ENCODE data around the gene C10orf90. TPM values are rescaled to one million over a fixed set of nuclear protein-coding genes. Genes with fewer than 3 reads are reported as not detected.

Gene C10orf90
- total and polyA plus RNA-seq, 2 of the 8 experiments (the other 6 are each of a cell fraction or from before 2014, with no cell fraction given) = 0.21 TPM; not detected in 1

- no peak overlapping the region for H2AFZ ChIP-seq (ENCODE audit: low read length)
- POLR2A ChIA-PET (ENCODE audit: partially characterized antibody) = no interaction called here
- no peaks in the 10 kb centered on the region for H3K27me3 ChIP-seq (replicated peaks in 1 of 4; ENCODE audit: control insufficient read depth in 3 of 4, extremely low read depth in 1 of 4, insufficient read depth in 3 of 4, low read length in 3 of 4)
- peaks cover 0 to 8% (median 6%) of the 10 kb centered on the region in 4 experiments; a peak in 5 of 7 replicates for H3K4me1 ChIP-seq (replicated peaks in 1 of 4; ENCODE audit: control insufficient read depth in 3 of 4, insufficient read depth in 4 of 4, low read length in 3 of 4)
- CTCF ChIA-PET (ENCODE audit: partially characterized antibody) = interaction anchor here (1.0 kb wide), 2 partner anchors 14 to 24 kb away, joined by 3 to 5 read pairs; no protein-coding TSS in a partner anchor
- H3K4me3 ChIP-seq (ENCODE audit: extremely low read depth in 1 of 4, insufficient read depth in 2 of 4, low read depth in 3 of 4, low read length in 4 of 4) = no peak overlapping the region
- H3K23me2 ChIP-seq (ENCODE audit: low read depth, low read length) = 0 out of 2 replicates have a peak, but pooled peaks cover 2% of the 10 kb centered on the region
- H3K4me2 ChIP-seq (ENCODE audit: insufficient read depth in 1 of 2, low read depth in 2 of 2, low read length in 2 of 2) = no peak overlapping the region
- H3K18ac ChIP-seq (ENCODE audit: extremely low read depth, low read length) = no peak overlapping the region
- no peaks in the 10 kb centered on the region for H3K36me3 ChIP-seq (ENCODE audit: control insufficient read depth in 2 of 4, insufficient read depth in 4 of 4, low read length in 3 of 4)
- H4K91ac ChIP-seq (replicated peaks; ENCODE audit: insufficient read length, low read length) = no peak overlapping the region
- no peak for DNase-seq (ENCODE audit: low read depth in 1 of 2, low spot score in 2 of 2)
- no peaks in the 10 kb centered on the region for H4K20me1 ChIP-seq (replicated peaks in 1 of 2; ENCODE audit: control insufficient read depth in 1 of 2, insufficient read depth in 2 of 2, low read length in 2 of 2)
- no peak overlapping the region for H2AK5ac ChIP-seq (ENCODE audit: low read depth, low read length)
- H4K5ac ChIP-seq (ENCODE audit: insufficient read length, low read depth, low read length) = no peak overlapping the region
- H3K56ac ChIP-seq (replicated peaks; ENCODE audit: insufficient read length, low read depth, low read length) = no peak overlapping the region
- no peak overlapping the region for H2BK12ac ChIP-seq (ENCODE audit: low read depth, low read length)
- no peaks in the 10 kb centered on the region for H3K79me1 ChIP-seq (ENCODE audit: low read depth, low read length)
- H2BK5ac ChIP-seq (ENCODE audit: low read depth, low read length) = no peak overlapping the region
- 78% methylated on average over 3 of the region's 3 CpGs; no CpG with 5 or more reads in 1 of the 2 experiments for WGBS, 2 experiments (ENCODE audit: extremely low coverage in 1 of 2, insufficient coverage in 1 of 2, insufficient read length in 1 of 2, insufficient replicate concordance in 2 of 2, low coverage in 1 of 2, low lambda C conversion rate in 2 of 2, missing lambda C conversion rate in 1 of 2)
- no peak overlapping the region for H3K9ac ChIP-seq (replicated peaks in 1 of 4; ENCODE audit: extremely low read depth in 1 of 4, low read depth in 3 of 4, low read length in 3 of 4)
- no peak overlapping the region for H3K4ac ChIP-seq (replicated peaks; ENCODE audit: insufficient read length, low read depth, low read length)
- no peak overlapping the region for H3K14ac ChIP-seq (ENCODE audit: insufficient read length)
- H3K79me2 ChIP-seq (ENCODE audit: control insufficient read depth in 1 of 2, insufficient read depth in 2 of 2, low read length in 2 of 2) = no peaks in the 10 kb centered on the region
- no peak overlapping the region for H3K23ac ChIP-seq (ENCODE audit: insufficient read length)
- no peak overlapping the region for H2BK15ac ChIP-seq (ENCODE audit: low read length)
- H3K9me3 ChIP-seq (ENCODE audit: insufficient read depth in 2 of 2, low read depth in 1 of 2, low read length in 1 of 2) = no peaks in the 10 kb centered on the region
- FAIRE-seq = no peak
- H2BK20ac ChIP-seq (ENCODE audit: low read length) = 0 out of 2 replicates have a peak overlapping the region, but pooled peaks have one; percentile 23
- TF ChIP-seq YY1 (IDR thresholded peaks at IDR 0.05; ENCODE audit: low read depth, low read length) = no peak
- TF ChIP-seq ASH2L (IDR thresholded peaks at IDR 0.05; ENCODE audit: low read length) = no peak
- TF ChIP-seq HDAC6 (IDR thresholded peaks at IDR 0.05; ENCODE audit: low read depth, low read length) = no peak
- no peak for TF ChIP-seq POLR2A (IDR thresholded peaks at IDR 0.05; ENCODE audit: control extremely low read depth in 1 of 2, low read depth in 2 of 2, low read length in 2 of 2)
- TF ChIP-seq TCF12 (IDR thresholded peaks at IDR 0.05; ENCODE audit: low read depth, low read length) = no peak
- TF ChIP-seq RNF2 (IDR thresholded peaks at IDR 0.05; ENCODE audit: borderline replicate concordance, low read depth, low read length, missing control alignments, poor library complexity, severe bottlenecking) = no peak
- no peak for TF ChIP-seq ZNF274 (IDR thresholded peaks at IDR 0.05; ENCODE audit: borderline replicate concordance, extremely low read depth, low read length)
- no peak for TF ChIP-seq JUND (IDR thresholded peaks at IDR 0.05; ENCODE audit: low read length)
- TF ChIP-seq POLR2AphosphoS5 (IDR thresholded peaks at IDR 0.05; ENCODE audit: low read depth, low read length) = no peak
- no peak for TF ChIP-seq CTBP2 (IDR thresholded peaks at IDR 0.05; ENCODE audit: borderline replicate concordance, insufficient read depth, insufficient read length, low read length)
- no peak for TF ChIP-seq FOSL1 (IDR thresholded peaks at IDR 0.05; ENCODE audit: insufficient read depth, low read depth, low read length)
- TF ChIP-seq RAD21 (IDR thresholded peaks at IDR 0.05 in 1 of 2, conservative IDR thresholded peaks at IDR 0.05 in 1 of 2; ENCODE audit: low read depth in 2 of 2, low read length in 2 of 2) = no peak
- no peak overlapping the region for H3K27ac ChIP-seq (ENCODE audit: low read depth, low read length)
- no peak overlapping the region for H2BK120ac ChIP-seq (replicated peaks; ENCODE audit: low read depth, low read length)
- H4K8ac ChIP-seq (ENCODE audit: extremely low read depth, insufficient read depth, low read length) = no peak overlapping the region
Observed at GRCh38 chr10:126584836-126585235, 85.7 kb downstream of the C10orf90 start.

Measured in H1 (cell line).